Endothelial cell of umbilical vein (primary cell): ENCODE measurements around the gene MIX23. TPM values are rescaled to one million over a fixed set of nuclear protein-coding genes. Genes with fewer than 3 reads are reported as not detected.

Experiments
- BruUV-seq: library from RNA; stranded (reverse); fragments of 400-500 nt; replicated peaks from 2 replicates; lab custom pipeline; 2021; lab: Mats Ljungman, UMichigan
- CTCF ChIA-PET: fragments of 300-600, 350-600 bp; sonication (Branson Sonifier 250); formaldehyde crosslinking; loops from one replicate; lab custom pipeline; 2021; ENCODE audit warnings: antibody characterized with exemption, inconsistent platforms; lab: Charles Lee
- POLR2A ChIA-PET: fragments of 300-600, 350-600 bp; sonication (Branson Sonifier 250); formaldehyde crosslinking; loops from one replicate; lab custom pipeline; 2021; ENCODE audit warnings: antibody characterized with exemption, inconsistent platforms; lab: Charles Lee
- DNase-seq: peaks from one replicate; pipeline ENCODE4 v3.0.0-alpha.2; 2011; ENCODE audit warnings: low read depth, low spot score
- FAIRE-seq: peaks from 2 replicates; lab custom pipeline; 2011; peaks lifted over from hg19 to GRCh38; lab: Jason Lieb, UNC
- H2AFZ ChIP-seq: 2 replicates; pipeline ENCODE4 v1.6.0; 2012; ENCODE audit warnings: low read depth, low read length, control low read depth, inconsistent platforms
- H3K27ac ChIP-seq: 2 replicates; pipeline ENCODE4 v1.5.1; 2011; ENCODE audit warnings: low read depth, mild to moderate bottlenecking, control low read depth, low read length, moderate library complexity; ENCODE audit not compliant: insufficient read depth
- H3K27me3 ChIP-seq, 2 experiments: 2 replicates each; pipeline versions ENCODE4 v1.6.0 to v1.6.1; 2011; ENCODE audit warnings: low read length in 2 of 2, mixed read lengths in 1 of 2; ENCODE audit not compliant: control insufficient read depth in 2 of 2, insufficient read depth in 2 of 2
- H3K36me3 ChIP-seq, 2 experiments: 2 replicates in 1 of 2; 3 replicates in 1 of 2; pipeline ENCODE4 v1.5.1; 2011; ENCODE audit warnings: low read length in 2 of 2, mild to moderate bottlenecking in 1 of 2, moderate library complexity in 1 of 2; ENCODE audit not compliant: control insufficient read depth in 2 of 2, insufficient read depth in 2 of 2; ENCODE audit errors: extremely low read depth in 1 of 2
- H3K4me1 ChIP-seq: 3 replicates; pipeline ENCODE4 v1.5.1; 2011; ENCODE audit warnings: mild to moderate bottlenecking, low read length; ENCODE audit not compliant: control insufficient read depth, insufficient read depth; ENCODE audit errors: extremely low read depth
- H3K4me2 ChIP-seq: 2 replicates; pipeline ENCODE4 v1.6.1; 2011; ENCODE audit warnings: low read length, control low read depth, mixed read lengths; ENCODE audit not compliant: insufficient read depth
- H3K4me3 ChIP-seq, 3 experiments: fragments of 200-600 bp in 1 of 3; sonication (generic), shearing (Covaris generic) in 1 of 3; replicated peaks in 1 of 3; 2 replicates each; pipeline ENCODE4 v1.5.1; 2011 to 2016; ENCODE audit warnings: control low read depth in 3 of 3, low read length in 3 of 3, mild to moderate bottlenecking in 2 of 3, inconsistent platforms in 1 of 3, low read depth in 1 of 3, moderate library complexity in 1 of 3; ENCODE audit not compliant: insufficient read depth in 1 of 3
- H3K79me2 ChIP-seq: 2 replicates; pipeline ENCODE4 v1.6.0; 2012; ENCODE audit warnings: low read length, inconsistent platforms; ENCODE audit not compliant: control insufficient read depth, insufficient read depth
- H3K9ac ChIP-seq: replicated peaks from 2 replicates; pipeline ENCODE3; 2011; ENCODE audit warnings: low read length, control low read depth; ENCODE audit not compliant: insufficient read depth; ENCODE audit errors: extremely low read depth
- H3K9me1 ChIP-seq: replicated peaks from 3 replicates; pipeline ENCODE4 v1.6.0; 2011; ENCODE audit warnings: mild to moderate bottlenecking, low read length; ENCODE audit not compliant: control insufficient read depth, insufficient read depth; ENCODE audit errors: extremely low read depth
- H3K9me3 ChIP-seq: replicated peaks from 2 replicates; pipeline ENCODE4 v1.5.1; 2012; ENCODE audit warnings: low read length, inconsistent platforms; ENCODE audit not compliant: control insufficient read depth, insufficient read depth
- H4K20me1 ChIP-seq: replicated peaks from 2 replicates; pipeline ENCODE3; 2011; ENCODE audit warnings: mild to moderate bottlenecking, low read length; ENCODE audit not compliant: control insufficient read depth, insufficient read depth; ENCODE audit errors: extremely low read depth
- EZH2 ChIP-seq: IDR thresholded peaks from 2 replicates; pipeline ENCODE4 v1.6.1; 2012; ENCODE audit warnings: borderline replicate concordance, low read depth, mild to moderate bottlenecking, moderate library complexity, low read length, inconsistent platforms; ENCODE audit not compliant: severe bottlenecking
- FOS ChIP-seq: IDR thresholded peaks from 2 replicates; pipeline ENCODE4 v1.6.1; 2011; ENCODE audit warnings: mild to moderate bottlenecking, low read length, moderate library complexity, borderline replicate concordance; ENCODE audit not compliant: insufficient read depth
- GATA2 ChIP-seq: IDR thresholded peaks from 2 replicates; pipeline ENCODE4 v1.7.0; 2011; ENCODE audit warnings: low read depth, mild to moderate bottlenecking, moderate library complexity, mixed read lengths, low read length; ENCODE audit not compliant: insufficient read length, insufficient read depth
- JUN ChIP-seq: IDR thresholded peaks from 2 replicates; pipeline ENCODE4 v1.6.1; 2011; ENCODE audit warnings: borderline replicate concordance, low read depth; ENCODE audit not compliant: insufficient read length, insufficient read depth
- MYC ChIP-seq: IDR thresholded peaks from one replicate; pipeline ENCODE4 v1.6.1; 2011; ENCODE audit warnings: mild to moderate bottlenecking, low read depth, low read length
- POLR2A ChIP-seq: IDR thresholded peaks from 2 replicates; pipeline ENCODE4 v1.6.1; 2012; ENCODE audit warnings: low read depth, mild to moderate bottlenecking, control low read depth, low read length
- POLR2AphosphoS5 ChIP-seq: IDR thresholded peaks from 2 replicates; pipeline ENCODE4 v1.6.1; 2012; ENCODE audit warnings: low read depth, mild to moderate bottlenecking, control low read depth, low read length, moderate library complexity; ENCODE audit not compliant: insufficient read depth
- dilution Hi-C: fragments of 300-500 bp; cut with MboI; formaldehyde crosslinking; loops from one replicate; pipeline ENCODE4 v1.15.0; 2019; ENCODE audit warnings: low sequenced_read_pairs; ENCODE audit not compliant: extremely low pct_ligation_motif_present
- intact Hi-C: fragments of 100-400 bp; cut with micrococcal nuclease; formaldehyde crosslinking; loops from one replicate; pipeline ENCODE4 v1.10.0; 2022
- polyA plus RNA-seq, 4 experiments: library from polyadenylated mRNA; depleted of rRNA in 3 of 4; stranded (reverse) in 3 of 4; unstranded in 1 of 4; fragments of >200 nt; gene quantifications; 2 replicates each; pipeline versions ENCODE4 v1.2.1 to v1.2.3, GENCODE V29; 2011 to 2012; ENCODE audit warnings: missing spikeins in 1 of 4
- total RNA-seq: library from RNA; stranded (reverse); gene quantifications from 2 replicates; pipeline ENCODE4 v1.2.3, GENCODE V29; 2021
- TF ChIP-seq, protein P1 (sequence below): IDR thresholded peaks from 2 replicates; pipeline ENCODE4 v1.6.1; 2011; ENCODE audit not compliant: insufficient read depth, insufficient read length
- TF ChIP-seq, protein P2 (sequence below), 2 donors: IDR thresholded peaks; 1 replicate in 1 of 2; 2 replicates in 1 of 2; pipeline ENCODE4 v1.5.1; 2011; ENCODE audit warnings: low read length in 2 of 2, mild to moderate bottlenecking in 2 of 2, moderate library complexity in 2 of 2, control low read depth in 1 of 2, inconsistent platforms in 1 of 2, low read depth in 1 of 2; ENCODE audit not compliant: insufficient read depth in 1 of 2; ENCODE audit errors: extremely low read depth in 1 of 2

Gene MIX23
- total and polyA plus RNA-seq, 2 donors (not counting 3 experiments of a cell fraction or from before 2014, with no cell fraction given) = 4.5 to 53.5 TPM

DNA sequence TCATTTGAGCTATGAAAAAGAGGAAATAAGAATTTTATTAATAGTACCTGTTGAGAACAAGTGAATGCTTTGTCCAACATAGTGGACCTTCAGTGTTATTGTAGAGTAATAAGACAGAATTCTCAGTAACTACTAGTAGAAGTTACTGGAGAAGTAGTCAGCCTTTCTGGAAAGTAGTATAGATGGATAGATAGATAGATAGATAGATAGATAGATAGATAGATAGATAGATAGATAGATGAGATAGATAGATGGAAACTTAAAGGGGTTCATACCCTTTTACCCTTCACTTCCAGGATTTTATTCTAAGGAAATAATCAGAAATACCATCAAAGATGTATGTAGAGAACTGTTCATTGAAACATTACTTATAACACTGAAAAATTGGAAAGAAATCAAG is 6.2 kb upstream of the MIX23 start:
- intact Hi-C loops (no loop called here), dilution Hi-C loops (no loop called here)
- no peak overlapping the region for H2AFZ ChIP-seq
- no peak overlapping the region for H3K4me2 ChIP-seq
- H3K9me3 ChIP-seq = no peaks in the 10 kb centered on the region
- CTCF ChIA-PET = interaction anchor here (1.6 to 5.4 kb wide), 2 partner anchors 290 to 842 kb away, joined by 4 to 120 read pairs; partner anchors contain the start of gene PARP14
- no peaks in the 10 kb centered on the region for H3K36me3 ChIP-seq
- no peaks in the 10 kb centered on the region for H3K9me1 ChIP-seq
- DNase-seq (no peak), FAIRE-seq (no peak)
- H3K4me1 ChIP-seq = peaks cover 3% of the 10 kb centered on the region
- no peak overlapping the region for H3K27ac ChIP-seq
- H3K9ac ChIP-seq = no peak overlapping the region
- no peaks in the 10 kb centered on the region for H3K27me3 ChIP-seq
- H3K4me3 ChIP-seq = no peak overlapping the region
- no peaks in the 10 kb centered on the region for H3K79me2 ChIP-seq
- POLR2A ChIA-PET = no interaction called here
- no peaks in the 10 kb centered on the region for H4K20me1 ChIP-seq
- no peak for TF ChIP-seq EZH2
- TF ChIP-seq, protein P1, sequence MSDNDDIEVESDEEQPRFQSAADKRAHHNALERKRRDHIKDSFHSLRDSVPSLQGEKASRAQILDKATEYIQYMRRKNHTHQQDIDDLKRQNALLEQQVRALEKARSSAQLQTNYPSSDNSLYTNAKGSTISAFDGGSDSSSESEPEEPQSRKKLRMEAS = no peak
- TF ChIP-seq GATA2 = no peak
- TF ChIP-seq, protein P2, sequence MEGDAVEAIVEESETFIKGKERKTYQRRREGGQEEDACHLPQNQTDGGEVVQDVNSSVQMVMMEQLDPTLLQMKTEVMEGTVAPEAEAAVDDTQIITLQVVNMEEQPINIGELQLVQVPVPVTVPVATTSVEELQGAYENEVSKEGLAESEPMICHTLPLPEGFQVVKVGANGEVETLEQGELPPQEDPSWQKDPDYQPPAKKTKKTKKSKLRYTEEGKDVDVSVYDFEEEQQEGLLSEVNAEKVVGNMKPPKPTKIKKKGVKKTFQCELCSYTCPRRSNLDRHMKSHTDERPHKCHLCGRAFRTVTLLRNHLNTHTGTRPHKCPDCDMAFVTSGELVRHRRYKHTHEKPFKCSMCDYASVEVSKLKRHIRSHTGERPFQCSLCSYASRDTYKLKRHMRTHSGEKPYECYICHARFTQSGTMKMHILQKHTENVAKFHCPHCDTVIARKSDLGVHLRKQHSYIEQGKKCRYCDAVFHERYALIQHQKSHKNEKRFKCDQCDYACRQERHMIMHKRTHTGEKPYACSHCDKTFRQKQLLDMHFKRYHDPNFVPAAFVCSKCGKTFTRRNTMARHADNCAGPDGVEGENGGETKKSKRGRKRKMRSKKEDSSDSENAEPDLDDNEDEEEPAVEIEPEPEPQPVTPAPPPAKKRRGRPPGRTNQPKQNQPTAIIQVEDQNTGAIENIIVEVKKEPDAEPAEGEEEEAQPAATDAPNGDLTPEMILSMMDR (IDR thresholded peaks at IDR 0.05; ENCODE audit: extremely low read depth in 1 of 2, insufficient read depth in 1 of 2, low read depth in 1 of 2, low read length in 2 of 2) = no peak
- TF ChIP-seq FOS = no peak
- TF ChIP-seq POLR2AphosphoS5 = no peak
- no peak for TF ChIP-seq MYC
- TF ChIP-seq POLR2A = no peak
- TF ChIP-seq JUN = no peak
- no TSS peak for BruUV-seq
